GM19239 (cell line): Measurements from ENCODE around the gene MIEF2.

Experiments
- DNase-seq: peaks from one replicate; pipeline ENCODE4 v3.0.0; 2011; ENCODE audit warnings: low spot score; ENCODE audit not compliant: insufficient read length
- FAIRE-seq: peaks from 2 replicates; lab custom pipeline; 2011; peaks lifted over from hg19 to GRCh38; lab: Jason Lieb, UNC

Gene MIEF2

GRCh38 chr17:18234853-18235380, 25.5 kb upstream of the MIEF2 start:
- DNase-seq: no peak
- FAIRE-seq: no peak

DNA sequence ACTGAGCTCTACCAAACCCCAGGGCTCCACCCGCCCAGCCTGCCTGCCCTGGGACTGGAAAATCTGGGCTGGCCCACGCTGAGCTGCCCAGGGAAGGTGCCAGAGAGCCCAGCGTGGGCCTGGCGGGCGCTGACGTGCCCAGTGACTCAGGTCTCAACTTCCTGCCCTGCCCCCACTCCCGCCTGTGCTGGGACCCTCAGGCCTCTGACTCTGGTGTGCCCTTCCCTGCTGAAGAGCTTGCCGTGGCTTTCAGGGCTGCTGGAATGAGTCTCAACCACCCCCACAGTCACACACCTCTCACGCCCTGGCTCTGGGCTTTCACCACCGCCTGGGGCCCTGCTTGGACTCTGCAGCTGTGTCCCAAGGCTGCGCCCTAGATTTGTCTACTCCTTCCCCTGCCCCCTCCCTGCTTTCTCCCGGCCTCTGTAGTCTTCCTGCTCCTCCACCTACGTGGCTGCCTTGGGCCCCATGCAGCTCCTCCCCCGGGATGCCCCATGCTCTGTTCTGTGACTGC, 24.7 kb upstream of the MIEF2 start:
- no peak for DNase-seq
- FAIRE-seq: no peak

DNA sequence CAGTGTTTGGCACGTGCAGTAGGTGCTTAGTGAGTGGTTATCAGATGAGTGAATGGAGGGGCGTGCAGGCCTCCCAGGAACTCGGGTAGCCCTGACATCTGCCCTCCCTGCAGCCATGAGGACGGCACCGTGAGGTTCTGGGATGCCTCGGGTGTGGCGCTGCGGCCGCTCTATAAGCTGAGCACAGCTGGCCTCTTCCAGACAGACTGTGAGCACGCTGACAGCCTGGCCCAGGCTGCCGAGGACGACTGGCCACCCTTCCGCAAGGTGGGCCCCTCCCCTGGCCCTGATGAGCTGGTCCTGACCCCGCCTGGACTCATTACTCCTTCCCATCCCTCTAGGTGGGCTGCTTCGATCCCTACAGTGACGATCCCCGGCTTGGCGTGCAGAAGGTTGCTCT, 24.0 kb upstream of the MIEF2 start:
- no peak for FAIRE-seq

DNA sequence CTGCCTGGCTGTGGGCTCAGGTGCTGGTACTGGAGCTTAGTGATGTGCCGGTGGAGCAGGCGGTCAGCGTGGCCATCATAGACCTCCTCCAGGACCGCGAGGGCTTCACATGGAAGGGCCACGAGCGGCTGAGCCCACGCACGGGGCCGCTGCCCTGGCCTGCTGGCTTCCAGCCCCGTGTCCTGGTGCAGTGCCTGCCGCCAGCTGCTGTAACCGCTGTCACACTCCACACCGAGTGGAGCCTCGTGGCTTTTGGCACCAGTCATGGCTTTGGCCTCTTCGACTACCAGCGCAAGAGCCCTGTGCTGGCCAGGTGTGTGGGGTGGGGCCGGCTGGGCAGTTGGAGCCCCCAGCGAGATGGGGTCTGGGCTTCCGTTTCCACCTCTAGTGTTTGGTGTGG, 23.0 kb upstream of the MIEF2 start:
- FAIRE-seq (no peak), DNase-seq (no peak)

More for the DNA sequence above, 24.0 kb upstream of the MIEF2 start:
- no peak for DNase-seq

- no peak for DNase-seq
- FAIRE-seq: no peak
Observed at GRCh38 chr17:18238299-18238698, 22.2 kb upstream of the MIEF2 start.

- no peak for DNase-seq
Observed at GRCh38 chr17:18240449-18240848, 20.0 kb upstream of the MIEF2 start.

GRCh38 chr17:18241229-18241871, 19.1 kb upstream of the MIEF2 start:
- DNase-seq: no peak
- no peak for FAIRE-seq

More at GRCh38 chr17:18240449-18240848, 20.0 kb upstream of the MIEF2 start:
- no peak for FAIRE-seq

DNA sequence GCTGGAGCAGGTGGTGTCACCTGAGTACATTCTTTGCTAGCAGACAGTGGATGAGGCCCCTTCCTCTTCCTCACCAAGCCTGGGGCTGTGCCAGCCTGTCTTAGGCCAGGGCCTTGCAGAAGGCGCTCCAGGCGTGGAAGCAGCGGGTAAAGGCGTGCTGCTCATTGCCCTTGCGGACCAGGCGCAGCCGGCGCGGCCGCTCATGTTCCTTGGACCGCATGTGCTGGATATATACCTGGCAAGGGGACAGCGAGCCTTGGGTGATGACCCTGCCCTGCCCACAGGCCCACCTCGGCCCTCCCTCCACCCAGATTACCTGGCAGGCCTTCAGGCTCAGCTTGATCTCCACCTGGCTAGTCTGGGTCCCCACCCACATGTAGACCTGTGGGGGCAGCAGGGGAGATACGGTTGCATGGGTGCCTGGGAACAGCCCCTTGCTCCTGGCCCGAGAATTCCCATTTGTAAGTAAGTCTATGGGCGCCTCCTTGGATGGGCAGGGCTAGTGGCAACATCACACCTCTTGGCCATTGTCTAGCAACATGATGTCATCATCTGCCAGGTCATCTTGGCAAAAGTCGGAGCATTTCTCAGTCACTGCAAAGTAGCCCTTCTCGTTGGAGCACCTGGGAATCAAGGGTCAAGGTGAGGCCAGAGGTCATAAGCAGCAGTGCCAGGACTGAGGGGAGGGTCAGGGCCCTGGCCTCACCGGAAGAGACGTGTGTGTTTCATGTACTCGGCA, 15.3 kb upstream of the MIEF2 start:
- FAIRE-seq: no peak
- DNase-seq: no peak

- FAIRE-seq: no peak
Observed at GRCh38 chr17:18246109-18246725, 14.2 kb upstream of the MIEF2 start.

DNA sequence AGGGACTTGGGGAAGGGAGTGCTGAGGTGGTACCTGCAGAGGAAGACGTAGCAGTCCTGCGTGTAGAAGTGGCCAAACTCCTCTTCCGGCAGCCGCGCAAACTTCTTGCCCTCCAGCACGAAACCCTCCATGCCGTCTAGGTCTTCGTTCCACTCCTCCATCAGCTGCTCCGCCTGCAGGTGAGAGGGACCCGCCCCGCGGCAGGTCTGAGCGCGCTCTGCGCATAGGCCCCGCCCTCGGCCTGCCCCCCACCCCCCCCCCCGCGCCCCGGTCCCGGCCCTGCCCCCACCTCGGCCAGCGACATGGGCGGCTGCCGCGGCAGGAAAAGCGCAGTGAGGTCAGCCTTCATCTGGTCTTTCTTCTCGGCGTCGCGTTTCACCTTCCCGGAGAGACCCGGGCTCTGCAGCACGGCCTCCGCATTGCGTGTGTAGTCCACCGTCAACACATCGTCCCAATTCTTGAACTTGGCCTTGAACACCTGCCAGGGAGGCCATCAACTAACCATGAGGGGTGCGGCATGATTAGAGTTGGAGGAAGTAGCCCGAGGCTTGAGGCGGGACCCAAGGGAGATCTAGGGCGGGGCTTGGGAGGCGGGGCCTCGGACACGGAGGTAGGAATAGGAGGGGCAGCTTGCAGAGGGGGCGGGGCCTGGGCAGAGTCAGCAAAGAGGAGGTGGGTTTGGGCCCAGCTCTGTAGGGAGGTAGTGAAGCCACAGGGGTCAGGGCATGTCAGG, 13.4 kb upstream of the MIEF2 start:
- FAIRE-seq (no peak), DNase-seq (peak; percentile 69)

More at GRCh38 chr17:18246109-18246725, 14.2 kb upstream of the MIEF2 start:
- DNase-seq: no peak

DNA sequence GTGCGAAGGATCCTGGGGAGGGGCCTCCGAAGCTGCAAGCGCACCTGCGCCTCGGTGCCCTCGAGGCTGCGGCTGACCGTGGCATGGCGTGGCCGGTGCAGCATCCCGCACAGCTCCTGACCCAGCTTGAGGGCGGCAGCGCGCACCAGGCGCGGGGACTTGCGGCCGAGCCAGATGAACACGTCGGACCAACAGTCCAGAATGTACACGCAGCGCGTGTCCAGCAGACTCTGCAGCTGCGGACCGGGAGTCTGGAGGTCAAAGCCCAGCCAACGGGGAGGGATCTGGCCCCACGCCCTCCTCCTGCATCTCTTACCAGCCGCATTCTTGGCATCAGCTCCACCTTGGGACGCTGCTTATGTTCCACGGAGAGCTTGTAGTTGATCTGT, 12.9 kb upstream of the MIEF2 start:
- FAIRE-seq: no peak
- no peak for DNase-seq

- FAIRE-seq (peak; percentile 90), DNase-seq (peak; percentile 99)
Observed at GRCh38 chr17:18248300-18248731, 12.1 kb upstream of the MIEF2 start.

DNA sequence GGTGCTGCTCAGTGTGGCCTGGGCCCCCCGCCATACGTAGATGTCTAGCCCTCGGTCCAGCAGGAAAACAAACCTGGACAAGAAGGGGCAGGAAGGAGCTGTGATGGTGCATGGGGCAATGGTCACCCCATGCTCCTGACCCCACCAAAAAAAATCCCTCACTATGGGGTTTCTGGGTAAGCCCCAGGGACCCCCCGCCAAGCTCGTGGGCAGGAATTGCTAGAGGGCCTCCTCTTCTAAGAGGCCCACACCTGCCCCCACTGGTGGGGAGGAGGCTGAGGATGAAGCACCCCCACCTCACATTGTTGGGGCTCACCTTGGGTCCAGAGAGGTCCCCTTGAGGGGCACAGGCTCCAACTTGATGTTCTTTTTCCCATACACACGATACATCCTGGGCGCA, 11.7 kb upstream of the MIEF2 start:
- no peak for DNase-seq
- FAIRE-seq: no peak

DNA sequence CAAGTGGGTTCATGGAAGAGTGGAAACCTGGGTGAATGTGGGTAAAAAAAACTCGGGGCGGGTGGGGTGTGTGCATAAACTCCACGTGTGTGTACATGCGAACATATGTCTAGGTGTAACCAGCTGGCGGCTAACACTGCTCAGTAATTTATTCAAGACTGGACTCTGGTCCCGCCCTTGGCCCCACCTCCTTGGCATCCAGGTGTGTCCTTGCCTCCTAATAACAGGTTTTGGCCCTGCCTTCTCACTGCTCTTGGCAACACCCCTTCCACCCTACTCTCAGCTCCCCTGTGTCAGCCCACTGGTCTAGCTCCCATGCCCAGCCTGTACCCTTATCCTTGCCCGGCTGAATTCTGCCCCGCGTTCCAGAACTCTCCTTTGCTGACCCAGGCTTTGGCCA, 10.2 kb upstream of the MIEF2 start:
- no peak for DNase-seq
- FAIRE-seq: no peak

DNA sequence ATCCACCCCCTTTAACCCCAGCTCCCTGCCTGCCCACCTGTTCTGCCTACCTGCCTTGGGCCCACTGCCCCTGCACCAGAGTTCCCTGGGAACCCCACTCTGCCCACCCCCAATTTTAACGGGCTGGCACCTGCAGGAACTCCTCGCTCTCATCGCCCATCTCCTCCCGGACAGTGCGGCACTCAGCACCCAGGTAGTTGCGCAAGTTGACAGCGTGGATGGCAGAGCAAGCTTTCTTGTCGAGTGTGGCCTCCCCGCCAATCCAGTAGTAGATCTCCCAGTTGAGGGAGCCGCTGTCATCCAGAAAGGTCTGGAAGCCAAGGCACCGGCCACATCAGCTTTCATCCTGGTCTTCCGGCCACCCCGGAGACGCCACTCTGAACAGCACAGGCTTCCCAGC, 9.8 kb upstream of the MIEF2 start:
- FAIRE-seq (no peak), DNase-seq (no peak)

DNA sequence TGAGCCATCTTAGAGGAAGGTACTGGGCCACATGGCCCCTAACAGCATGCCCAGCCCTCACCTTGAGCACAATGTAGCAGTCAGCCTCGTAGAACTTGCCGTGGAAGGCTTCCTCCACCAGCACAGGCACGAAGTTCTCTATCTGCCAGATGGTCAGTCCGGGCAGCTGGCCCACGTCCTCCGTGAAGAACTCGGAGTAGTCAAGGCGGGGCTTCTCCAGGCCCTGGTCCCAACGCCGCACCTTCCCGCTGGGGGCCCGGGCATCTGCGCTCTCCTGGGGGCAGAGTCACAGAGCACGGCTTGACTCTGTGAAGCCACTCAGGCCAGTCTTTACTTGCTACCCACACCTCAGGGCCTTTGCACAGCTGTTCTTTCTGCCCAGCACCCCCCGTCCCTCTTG, 9.3 kb upstream of the MIEF2 start:
- FAIRE-seq: no peak

DNA sequence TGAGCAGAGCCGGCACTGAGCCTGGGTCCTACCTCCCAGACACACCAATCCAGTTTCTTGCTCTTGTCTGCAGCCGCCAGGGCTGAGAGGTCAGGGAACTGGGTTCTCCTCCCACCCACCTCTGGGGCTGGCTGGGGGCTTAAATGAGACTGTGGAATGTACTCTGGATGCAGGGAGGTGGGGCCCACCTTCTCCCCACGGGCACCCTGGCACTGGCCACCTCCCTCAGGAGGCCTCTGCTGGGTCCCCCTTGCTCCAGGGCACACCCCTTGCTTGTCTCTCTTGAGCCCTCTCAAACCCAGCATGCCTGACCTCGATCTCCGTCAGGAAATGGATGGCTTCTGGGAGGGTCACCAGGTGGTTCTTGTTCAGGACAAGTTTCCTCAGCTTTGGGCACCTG, 8.3 kb upstream of the MIEF2 start:
- DNase-seq: no peak
- no peak for FAIRE-seq

More for the DNA sequence above, 9.3 kb upstream of the MIEF2 start:
- DNase-seq: no peak

GRCh38 chr17:18253187-18253884, 7.1 kb upstream of the MIEF2 start:
- DNase-seq (no peak), FAIRE-seq (no peak)

GRCh38 chr17:18253947-18254821, 6.3 kb upstream of the MIEF2 start:
- FAIRE-seq: no peak
- no peak for DNase-seq
